ENCODE data around the gene CEP57L1. TPM values are rescaled to one million over a fixed set of nuclear protein-coding genes. Genes with fewer than 3 reads are reported as not detected.
"Not testable (repeated sequence)": the region's sequence is repeated elsewhere in the genome, so short reads cannot be mapped to it uniquely, and the experiment has no call there.

CEP57L1 gene
- total RNA-seq, 4 donors from 2014 or later: 5.6 to 52.7 (median 17.5) TPM

DNA sequence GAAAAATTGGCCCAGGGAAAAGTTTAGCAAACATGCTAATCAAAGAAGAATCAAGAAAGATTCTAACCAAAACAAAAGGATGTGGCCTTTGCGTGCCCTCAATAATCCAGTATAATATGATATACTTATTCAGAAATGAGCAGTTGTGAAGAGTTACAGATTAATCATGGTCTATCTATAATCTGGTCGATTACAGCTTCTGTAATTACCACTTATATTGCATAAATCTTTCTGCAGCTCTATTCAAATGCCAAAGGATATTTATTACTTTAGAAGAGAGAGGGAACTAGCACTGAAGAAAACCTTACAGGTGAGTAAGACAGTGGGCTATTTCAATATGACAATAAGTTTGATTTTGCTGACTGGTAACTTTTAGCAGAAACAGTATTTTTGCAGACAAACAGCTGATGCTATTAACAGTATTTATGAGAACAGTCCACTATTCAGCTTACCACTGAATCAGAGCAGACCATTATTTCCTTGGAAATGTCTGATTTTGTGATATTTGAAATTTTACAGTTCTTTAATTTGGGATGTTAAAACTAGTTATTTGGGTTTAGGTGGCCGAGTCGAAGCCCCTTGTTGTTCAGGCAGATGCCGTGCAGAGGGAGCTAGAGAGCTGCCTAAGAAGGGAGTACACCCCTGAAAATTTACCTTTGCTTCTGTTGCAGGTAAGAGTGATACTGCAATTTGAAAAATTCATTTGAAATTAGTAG, 92.2 kb downstream of the CEP57L1 start:
- TF ChIP-seq, protein P1, sequence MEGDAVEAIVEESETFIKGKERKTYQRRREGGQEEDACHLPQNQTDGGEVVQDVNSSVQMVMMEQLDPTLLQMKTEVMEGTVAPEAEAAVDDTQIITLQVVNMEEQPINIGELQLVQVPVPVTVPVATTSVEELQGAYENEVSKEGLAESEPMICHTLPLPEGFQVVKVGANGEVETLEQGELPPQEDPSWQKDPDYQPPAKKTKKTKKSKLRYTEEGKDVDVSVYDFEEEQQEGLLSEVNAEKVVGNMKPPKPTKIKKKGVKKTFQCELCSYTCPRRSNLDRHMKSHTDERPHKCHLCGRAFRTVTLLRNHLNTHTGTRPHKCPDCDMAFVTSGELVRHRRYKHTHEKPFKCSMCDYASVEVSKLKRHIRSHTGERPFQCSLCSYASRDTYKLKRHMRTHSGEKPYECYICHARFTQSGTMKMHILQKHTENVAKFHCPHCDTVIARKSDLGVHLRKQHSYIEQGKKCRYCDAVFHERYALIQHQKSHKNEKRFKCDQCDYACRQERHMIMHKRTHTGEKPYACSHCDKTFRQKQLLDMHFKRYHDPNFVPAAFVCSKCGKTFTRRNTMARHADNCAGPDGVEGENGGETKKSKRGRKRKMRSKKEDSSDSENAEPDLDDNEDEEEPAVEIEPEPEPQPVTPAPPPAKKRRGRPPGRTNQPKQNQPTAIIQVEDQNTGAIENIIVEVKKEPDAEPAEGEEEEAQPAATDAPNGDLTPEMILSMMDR (IDR thresholded peaks at IDR 0.05): peak; percentile 67 to 76 (median 72)
- TF ChIP-seq POLR2A (IDR thresholded peaks at IDR 0.05): no peak
- Histone ChIP-seq H3K9me3 (no peaks in the 10 kb centered on the region), H3K4me3 (no peak overlapping the region), H3K4me1 (no peaks in the 10 kb centered on the region), H3K36me3 (no peaks in the 10 kb centered on the region), H3K27ac (no peak overlapping the region), H3K27me3 (no peaks in the 10 kb centered on the region)
- DNase-seq: peak; percentile 21 to 30
- intact Hi-C loops (cut with DNase I; ENCODE audit: low total_unique reads): loop anchor here (10.0 kb wide), 1 partner anchor 207 kb away; no protein-coding TSS in a partner anchor

DNA sequence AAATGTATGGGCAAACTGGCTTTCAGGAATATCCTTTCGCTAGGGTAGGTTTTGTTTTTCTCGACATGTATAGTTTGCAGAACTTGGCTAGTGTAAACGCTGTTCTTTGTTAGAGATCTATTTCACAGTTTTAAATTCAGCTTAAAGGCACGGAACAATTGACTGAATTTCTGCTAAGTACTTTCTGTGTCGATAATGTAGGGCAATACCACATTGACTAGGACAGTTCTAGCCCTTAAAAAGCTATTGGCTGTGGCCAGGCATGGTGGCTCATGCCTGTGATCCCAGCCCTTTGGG, 92.8 kb downstream of the CEP57L1 start:
- intact Hi-C loops (cut with DNase I; ENCODE audit: low total_unique reads): loop anchor here (10.0 kb wide), 1 partner anchor 207 kb away; no protein-coding TSS in a partner anchor
- no peaks in the 10 kb centered on the region for H3K36me3 ChIP-seq
- H3K27ac ChIP-seq: no peak overlapping the region
- H3K27me3 ChIP-seq: no peaks in the 10 kb centered on the region
- no peak for TF ChIP-seq POLR2A (IDR thresholded peaks at IDR 0.05)
- no peak overlapping the region for H3K4me3 ChIP-seq
- H3K4me1 ChIP-seq: no peaks in the 10 kb centered on the region
- no peak for DNase-seq
- H3K9me3 ChIP-seq: no peaks in the 10 kb centered on the region

DNA sequence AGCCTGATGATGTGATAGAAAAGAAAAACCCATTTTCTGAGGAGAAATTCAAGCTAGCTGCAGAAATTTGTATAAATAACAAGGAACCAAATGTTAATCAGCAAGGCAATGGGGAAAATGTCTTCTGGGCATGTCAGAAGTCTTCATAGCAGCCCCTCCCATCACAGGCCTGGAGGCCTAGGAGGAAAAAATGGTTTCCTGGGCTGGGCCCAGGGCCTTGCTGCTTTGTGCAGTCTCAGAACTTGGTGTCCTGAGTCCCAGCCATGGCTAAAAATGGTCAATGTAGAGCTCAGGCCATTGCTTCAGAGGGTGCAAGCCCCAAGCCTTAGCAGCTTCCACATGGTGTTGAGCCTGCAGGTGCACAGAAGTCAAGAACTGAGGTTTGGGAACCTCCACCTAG, 96.1 kb downstream of the CEP57L1 start:
- DNase-seq; H3K36me3 ChIP-seq; H3K27me3 ChIP-seq; H3K27ac ChIP-seq; H3K4me3 ChIP-seq; intact Hi-C loops (cut with DNase I; ENCODE audit: low total_unique reads); H3K9me3 ChIP-seq; H3K4me1 ChIP-seq: not testable (repeated sequence)

DNA sequence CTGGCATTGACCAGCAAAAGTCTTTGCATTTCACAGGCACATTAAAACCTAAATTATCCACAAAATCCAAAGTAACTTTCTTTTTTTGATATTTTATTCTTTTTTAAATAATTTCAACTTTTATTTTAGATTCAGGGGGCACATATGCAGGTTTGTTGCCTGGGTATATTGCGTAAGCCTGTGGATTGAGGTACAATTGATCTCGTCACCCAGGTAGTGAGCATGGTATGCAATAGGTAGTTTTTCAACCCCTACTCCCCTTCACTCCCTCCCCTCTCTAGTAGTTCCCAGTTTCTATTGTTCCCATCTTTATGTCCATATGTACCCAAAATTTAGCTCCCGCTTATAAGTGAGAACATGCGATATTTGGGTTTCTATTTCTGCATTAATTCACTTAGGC, 97.6 kb downstream of the CEP57L1 start:
- no peaks in the 10 kb centered on the region for H3K36me3 ChIP-seq

DNA sequence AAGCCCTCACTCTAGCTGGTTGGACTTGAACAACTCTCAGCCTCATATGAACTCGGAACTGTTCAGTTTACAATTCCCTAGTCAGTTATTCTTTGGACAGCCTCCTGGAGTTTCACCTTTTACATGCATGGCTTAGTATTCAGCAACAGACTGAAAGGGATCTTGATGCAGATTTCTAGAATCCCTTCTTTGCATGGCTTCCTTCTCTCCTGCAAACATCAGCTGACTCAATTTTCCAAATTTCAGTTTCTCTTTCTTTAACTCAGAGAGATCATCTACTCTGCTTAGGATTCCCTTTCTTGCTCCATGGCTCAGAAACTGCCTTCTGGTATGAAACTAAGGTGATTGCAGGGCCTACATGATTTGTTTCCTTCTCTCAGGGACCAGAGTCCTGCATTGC, 99.6 kb downstream of the CEP57L1 start:
- intact Hi-C loops (cut with DNase I; ENCODE audit: low total_unique reads): no loop called here
- no peak for DNase-seq
- Histone ChIP-seq H3K27ac (no peak overlapping the region), H3K27me3 (no peaks in the 10 kb centered on the region), H3K4me3 (no peak overlapping the region), H3K9me3 (no peaks in the 10 kb centered on the region), H3K36me3 (no peaks in the 10 kb centered on the region), H3K4me1 (no peaks in the 10 kb centered on the region)
- TF ChIP-seq, protein P1 (IDR thresholded peaks at IDR 0.05): no peak
- no peak for TF ChIP-seq POLR2A (IDR thresholded peaks at IDR 0.05)

More for the DNA sequence above, 97.6 kb downstream of the CEP57L1 start:
- TF ChIP-seq, protein P1 (IDR thresholded peaks at IDR 0.05): no peak
- no peak for TF ChIP-seq POLR2A (IDR thresholded peaks at IDR 0.05)
- H3K4me3 ChIP-seq: no peak overlapping the region
- intact Hi-C loops (cut with DNase I; ENCODE audit: low total_unique reads): no loop called here
- DNase-seq: no peak
- no peaks in the 10 kb centered on the region for H3K4me1 ChIP-seq
- no peaks in the 10 kb centered on the region for H3K9me3 ChIP-seq
- no peaks in the 10 kb centered on the region for H3K27me3 ChIP-seq
- H3K27ac ChIP-seq: no peak overlapping the region

DNA sequence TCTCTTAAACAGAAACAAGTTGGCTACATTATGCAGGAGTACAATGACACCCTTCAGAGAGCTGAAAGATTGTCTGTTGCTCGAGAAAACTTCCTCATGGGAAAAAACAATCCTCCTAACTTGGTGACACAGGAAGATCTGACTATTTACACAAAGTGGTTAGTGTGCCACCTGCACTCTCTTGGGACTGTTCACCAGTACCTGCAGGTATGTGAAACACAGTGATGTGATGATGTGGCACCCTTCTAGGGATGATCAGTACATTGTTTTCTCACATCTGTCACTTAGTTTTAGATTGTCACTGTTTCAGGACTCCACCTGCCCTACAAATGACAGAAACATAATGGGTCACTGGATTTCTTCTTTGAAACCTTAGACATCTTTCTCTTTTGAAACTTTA, 101.8 kb downstream of the CEP57L1 start:
- no peak for TF ChIP-seq POLR2A (IDR thresholded peaks at IDR 0.05)
- TF ChIP-seq, protein P1 (IDR thresholded peaks at IDR 0.05): no peak
- no peak for DNase-seq
- Histone ChIP-seq H3K27ac (no peak overlapping the region), H3K27me3 (no peaks in the 10 kb centered on the region), H3K4me3 (no peak overlapping the region), H3K36me3 (no peaks in the 10 kb centered on the region), H3K9me3 (no peaks in the 10 kb centered on the region), H3K4me1 (no peaks in the 10 kb centered on the region)
- intact Hi-C loops (cut with DNase I; ENCODE audit: low total_unique reads): no loop called here

Measured in uterus (tissue), 4 donors.